K562 (cell line): Measurements from ENCODE around the gene COMMD8. TPM values are rescaled to one million over a fixed set of nuclear protein-coding genes. Genes with fewer than 3 reads are reported as not detected.

Experiments
- ATAC-seq: fragments of 200-7000 bp; cut with Tn5 transposase; 3 replicates; pipeline ENCODE4 v1.9.1; 2020; ENCODE audit warnings: moderate library complexity
- BruUV-seq: library from RNA; stranded (reverse); fragments of 400-500 nt; replicated peaks from 2 replicates; lab custom pipeline; 2021; lab: Mats Ljungman, UMichigan
- CTCF ChIA-PET: fragments of 300-600 bp; formaldehyde crosslinking; extraction: SDS; loops from one replicate; lab custom pipeline; 2021; ENCODE audit warnings: low intra/inter-chr PET ratio; lab: Yijun Ruan, JAX
- POLR2A ChIA-PET: fragments of 300-600, 350-650 bp; sonication (Branson Sonifier 250); formaldehyde crosslinking; extraction: SDS; loops from one replicate; lab custom pipeline; 2021; ENCODE audit warnings: antibody characterized with exemption, inconsistent platforms; lab: Yijun Ruan, JAX
- DNase-seq, 4 experiments: peaks; one replicate each; pipeline versions ENCODE4 v3.0.0 to v3.0.0-alpha.2; 2011 to 2018; ENCODE audit warnings: low spot score in 3 of 4, mixed read lengths in 3 of 4; ENCODE audit errors: extremely low read depth in 1 of 4
- FAIRE-seq: peaks from 2 replicates; lab custom pipeline; 2011; peaks lifted over from hg19 to GRCh38; lab: Jason Lieb, UNC
- H2AFZ ChIP-seq: 2 replicates; pipeline ENCODE4 v1.6.0; 2011; ENCODE audit warnings: low read depth, low read length, control low read depth, inconsistent platforms
- H3K27ac ChIP-seq: fragments of 200-600 bp; 3 replicates; pipeline ENCODE4 v1.8.0; 2011; ENCODE audit warnings: low read depth, mild to moderate bottlenecking, control low read depth, inconsistent platforms, low read length, moderate library complexity, mixed read lengths; ENCODE audit errors: extremely low read depth
- H3K27me3 ChIP-seq, 2 experiments: fragments of 300-600 bp in 1 of 2; 2 replicates in 1 of 2; 3 replicates in 1 of 2; pipeline versions ENCODE4 v1.6.0 to v1.8.0; 2011; ENCODE audit warnings: inconsistent platforms in 2 of 2, low read length in 2 of 2, mild to moderate bottlenecking in 1 of 2, mixed read lengths in 1 of 2, moderate library complexity in 1 of 2; ENCODE audit not compliant: control insufficient read depth in 2 of 2, insufficient read depth in 2 of 2
- H3K36me3 ChIP-seq: fragments of 300-600 bp; 3 replicates; pipeline ENCODE4 v1.8.0; 2011; ENCODE audit warnings: mild to moderate bottlenecking, low read length, inconsistent platforms; ENCODE audit not compliant: control insufficient read depth, insufficient read depth
- H3K4me1 ChIP-seq, 2 experiments: fragments of 200-600 bp in 1 of 2; replicated peaks in 1 of 2; 2 replicates in 1 of 2; 3 replicates in 1 of 2; pipeline versions ENCODE4 v1.5.1 to v1.8.0; 2011; ENCODE audit warnings: inconsistent platforms in 2 of 2, low read length in 2 of 2, mild to moderate bottlenecking in 1 of 2, mixed read lengths in 1 of 2, moderate library complexity in 1 of 2; ENCODE audit not compliant: control insufficient read depth in 2 of 2, insufficient read depth in 2 of 2
- H3K4me2 ChIP-seq: 2 replicates; pipeline ENCODE4 v1.6.1; 2011; ENCODE audit warnings: low read length, control low read depth, inconsistent platforms, mixed read lengths; ENCODE audit not compliant: insufficient read depth
- H3K4me3 ChIP-seq: fragments of 200-600 bp; sonication (generic), shearing (Covaris generic); 2 replicates; pipeline ENCODE4 v1.5.1; 2016; ENCODE audit warnings: control low read depth, inconsistent platforms
- H3K79me2 ChIP-seq: fragments of 200-600 bp; 3 replicates; pipeline ENCODE4 v1.8.0; 2011; ENCODE audit warnings: low read length, inconsistent platforms; ENCODE audit not compliant: control insufficient read depth, insufficient read depth
- H3K9ac ChIP-seq, 2 experiments: 2 replicates each; pipeline versions ENCODE4 v1.6.0 to v1.6.1; 2011; ENCODE audit warnings: low read depth in 2 of 2, low read length in 2 of 2, control low read depth in 1 of 2, inconsistent platforms in 1 of 2, mild to moderate bottlenecking in 1 of 2, mixed read lengths in 1 of 2; ENCODE audit not compliant: insufficient read depth in 1 of 2
- H3K9me1 ChIP-seq: one replicate; pipeline ENCODE4 v1.6.0; 2011; ENCODE audit warnings: inconsistent platforms, mild to moderate bottlenecking, low read length, moderate library complexity; ENCODE audit not compliant: control insufficient read depth, insufficient read depth
- H3K9me3 ChIP-seq: replicated peaks from 2 replicates; pipeline ENCODE4 v1.5.1; 2011; ENCODE audit warnings: low read depth, low read length, inconsistent platforms; ENCODE audit not compliant: control insufficient read depth, insufficient read depth
- H4K20me1 ChIP-seq: replicated peaks from 2 replicates; pipeline ENCODE4 v1.6.1; 2011; ENCODE audit warnings: low read length, inconsistent platforms, mixed read lengths; ENCODE audit not compliant: control insufficient read depth, insufficient read depth
- GABPB1 ChIP-seq: sonication (generic); formaldehyde crosslinking; IDR thresholded peaks from 2 replicates; pipeline ENCODE4 v1.8.0; 2022; ENCODE audit warnings: mild to moderate bottlenecking, missing genetic modification reagents
- GATAD2B ChIP-seq: fragments of 450-650 bp; IDR thresholded peaks from 2 replicates; pipeline ENCODE4 v1.6.1; 2017; ENCODE audit warnings: mild to moderate bottlenecking, borderline replicate concordance
- MAFF ChIP-seq: IDR thresholded peaks from 2 replicates; pipeline ENCODE4 v1.6.1; 2012; ENCODE audit warnings: low read length, improper control_type of control experiment
- MED1 ChIP-seq: sonication (generic); formaldehyde crosslinking; IDR thresholded peaks from 2 replicates; pipeline ENCODE4 v1.8.1; 2023; ENCODE audit warnings: missing genetic modification reagents, borderline replicate concordance
- NFYB ChIP-seq: IDR thresholded peaks from 2 replicates; pipeline ENCODE4 v1.6.1; 2011; ENCODE audit warnings: mild to moderate bottlenecking, moderate library complexity; ENCODE audit not compliant: insufficient read length; ENCODE audit errors: extremely low read depth
- RB1 ChIP-seq: fragments of 450-650 bp; IDR thresholded peaks from 2 replicates; pipeline ENCODE4 v1.6.1; 2017; ENCODE audit warnings: low read depth, mild to moderate bottlenecking
- SMARCA4 ChIP-seq: fragments of 450-650 bp; IDR thresholded peaks from 2 replicates; pipeline ENCODE4 v1.6.1; 2016
- TAF1 ChIP-seq: IDR thresholded peaks from 2 replicates; pipeline ENCODE4 v1.6.1; 2011; ENCODE audit warnings: mild to moderate bottlenecking, low read length, moderate library complexity; ENCODE audit not compliant: insufficient read depth, control insufficient read depth, severe bottlenecking; ENCODE audit errors: extremely low read depth
- TCF15 ChIP-seq: fragments of 250-450 bp; sonication (Bioruptor Pico); IDR thresholded peaks from 2 replicates; pipeline ENCODE4 v1.8.0; 2022; ENCODE audit warnings: moderate library complexity, mild to moderate bottlenecking, inconsistent platforms
- ZNF57 ChIP-seq: fragments of 450-650 bp; formaldehyde crosslinking; IDR thresholded peaks from 2 replicates; pipeline ENCODE4 v1.4.0; 2020; ENCODE audit warnings: mild to moderate bottlenecking, moderate library complexity
- ZNF707 ChIP-seq: fragments of 250-450 bp; sonication (Bioruptor Pico); conservative IDR thresholded peaks from 2 replicates; pipeline ENCODE4 v1.8.0; 2022; ENCODE audit warnings: inconsistent platforms, mild to moderate bottlenecking, moderate library complexity
- ZSCAN32 ChIP-seq: fragments of 450-650 bp; formaldehyde crosslinking; IDR thresholded peaks from 2 replicates; pipeline ENCODE4 v1.4.0; 2020; ENCODE audit warnings: mild to moderate bottlenecking, moderate library complexity
- WGBS: fragments of 100-300 bp; shearing (Covaris generic); methylation state at CpG from one replicate; pipeline ENCODE4 v1.1.6; 2016; ENCODE audit warnings: low coverage, mixed read lengths; ENCODE audit not compliant: insufficient coverage; ENCODE audit errors: missing lambda C conversion rate; 5-methylcytosine and 5-hydroxymethylcytosine counted together
- in situ Hi-C: fragments of 300-500 bp; cut with MboI; formaldehyde crosslinking; loops from 4 replicates; pipeline ENCODE4 v1.15.0; 2018; ENCODE audit warnings: inconsistent platforms, mixed read lengths
- intact Hi-C: fragments of 100-400 bp; cut with micrococcal nuclease; formaldehyde crosslinking; loops from 2 replicates; pipeline ENCODE4 v1.14.2; 2022
- polyA plus RNA-seq, 8 experiments: library from polyadenylated mRNA; depleted of rRNA in 4 of 8; stranded (reverse) in 5 of 8; unstranded in 3 of 8; fragments of >200 nt; fragmentation: Nextera tagmentation in 2 of 8; fragmentation: Illumina TruSeq in 1 of 8; extraction: Ambion mirVana in 2 of 8; extraction: Trizol in 1 of 8; gene quantifications; 2 replicates each; pipeline versions ENCODE4 v1.2.1 to v1.2.3, GENCODE V29; 2011 to 2014; ENCODE audit warnings: inconsistent platforms in 1 of 8, missing spikeins in 1 of 8
- total RNA-seq, 7 experiments: library from RNA; depleted of rRNA in 6 of 7; stranded (reverse); fragments of >200 nt in 6 of 7; fragmentation: Illumina TruSeq in 2 of 7; extraction: Trizol in 2 of 7; gene quantifications; 2 replicates each; pipeline versions ENCODE4 v1.2.1 to v1.2.3, GENCODE V29; 2011 to 2021; ENCODE audit warnings: low replicate concordance in 1 of 7
- TF ChIP-seq, protein P1 (sequence below): fragments of 450-650 bp; IDR thresholded peaks from 2 replicates; pipeline ENCODE4 v1.6.1; 2016; ENCODE audit warnings: low read depth
- TF ChIP-seq, protein P2 (sequence below): fragments of 450-650 bp; IDR thresholded peaks from 2 replicates; pipeline ENCODE4 v1.6.1; 2016; ENCODE audit warnings: antibody characterized with exemption

The COMMD8 gene
- total and polyA plus RNA-seq, 9 of the 15 experiments (the other 6 are each of a cell fraction or from before 2014, with no cell fraction given) = 7.6 to 41.0 (median 13.1) TPM

- peaks cover 5 to 16% of the 10 kb centered on the region in 2 experiments; a peak in 4 of 5 replicates for H3K27me3 ChIP-seq
- no peaks in the 10 kb centered on the region for H3K4me1 ChIP-seq
- no peak overlapping the region for H3K9ac ChIP-seq
- H3K9me3 ChIP-seq = no peaks in the 10 kb centered on the region
- H3K79me2 ChIP-seq = no peaks in the 10 kb centered on the region
- no TSS peak for BruUV-seq
- DNase-seq (no peak), ATAC-seq (no peak), FAIRE-seq (no peak)
- intact Hi-C loops = no loop called here
- WGBS = 0% methylated on average over 1 of the region's 1 CpG
- H3K4me3 ChIP-seq = no peak overlapping the region
- ChIA-PET CTCF (no interaction called here), POLR2A (no interaction called here)
- in situ Hi-C loops = no loop called here
- no peaks in the 10 kb centered on the region for H3K36me3 ChIP-seq
- H3K4me2 ChIP-seq = no peak overlapping the region
- H4K20me1 ChIP-seq = no peaks in the 10 kb centered on the region
- H2AFZ ChIP-seq = no peak overlapping the region
- H3K27ac ChIP-seq = no peak overlapping the region
- H3K9me1 ChIP-seq = no peaks in the 10 kb centered on the region
- no peak for TF ChIP-seq RB1
- TF ChIP-seq GATAD2B = no peak
- TF ChIP-seq, protein P1, sequence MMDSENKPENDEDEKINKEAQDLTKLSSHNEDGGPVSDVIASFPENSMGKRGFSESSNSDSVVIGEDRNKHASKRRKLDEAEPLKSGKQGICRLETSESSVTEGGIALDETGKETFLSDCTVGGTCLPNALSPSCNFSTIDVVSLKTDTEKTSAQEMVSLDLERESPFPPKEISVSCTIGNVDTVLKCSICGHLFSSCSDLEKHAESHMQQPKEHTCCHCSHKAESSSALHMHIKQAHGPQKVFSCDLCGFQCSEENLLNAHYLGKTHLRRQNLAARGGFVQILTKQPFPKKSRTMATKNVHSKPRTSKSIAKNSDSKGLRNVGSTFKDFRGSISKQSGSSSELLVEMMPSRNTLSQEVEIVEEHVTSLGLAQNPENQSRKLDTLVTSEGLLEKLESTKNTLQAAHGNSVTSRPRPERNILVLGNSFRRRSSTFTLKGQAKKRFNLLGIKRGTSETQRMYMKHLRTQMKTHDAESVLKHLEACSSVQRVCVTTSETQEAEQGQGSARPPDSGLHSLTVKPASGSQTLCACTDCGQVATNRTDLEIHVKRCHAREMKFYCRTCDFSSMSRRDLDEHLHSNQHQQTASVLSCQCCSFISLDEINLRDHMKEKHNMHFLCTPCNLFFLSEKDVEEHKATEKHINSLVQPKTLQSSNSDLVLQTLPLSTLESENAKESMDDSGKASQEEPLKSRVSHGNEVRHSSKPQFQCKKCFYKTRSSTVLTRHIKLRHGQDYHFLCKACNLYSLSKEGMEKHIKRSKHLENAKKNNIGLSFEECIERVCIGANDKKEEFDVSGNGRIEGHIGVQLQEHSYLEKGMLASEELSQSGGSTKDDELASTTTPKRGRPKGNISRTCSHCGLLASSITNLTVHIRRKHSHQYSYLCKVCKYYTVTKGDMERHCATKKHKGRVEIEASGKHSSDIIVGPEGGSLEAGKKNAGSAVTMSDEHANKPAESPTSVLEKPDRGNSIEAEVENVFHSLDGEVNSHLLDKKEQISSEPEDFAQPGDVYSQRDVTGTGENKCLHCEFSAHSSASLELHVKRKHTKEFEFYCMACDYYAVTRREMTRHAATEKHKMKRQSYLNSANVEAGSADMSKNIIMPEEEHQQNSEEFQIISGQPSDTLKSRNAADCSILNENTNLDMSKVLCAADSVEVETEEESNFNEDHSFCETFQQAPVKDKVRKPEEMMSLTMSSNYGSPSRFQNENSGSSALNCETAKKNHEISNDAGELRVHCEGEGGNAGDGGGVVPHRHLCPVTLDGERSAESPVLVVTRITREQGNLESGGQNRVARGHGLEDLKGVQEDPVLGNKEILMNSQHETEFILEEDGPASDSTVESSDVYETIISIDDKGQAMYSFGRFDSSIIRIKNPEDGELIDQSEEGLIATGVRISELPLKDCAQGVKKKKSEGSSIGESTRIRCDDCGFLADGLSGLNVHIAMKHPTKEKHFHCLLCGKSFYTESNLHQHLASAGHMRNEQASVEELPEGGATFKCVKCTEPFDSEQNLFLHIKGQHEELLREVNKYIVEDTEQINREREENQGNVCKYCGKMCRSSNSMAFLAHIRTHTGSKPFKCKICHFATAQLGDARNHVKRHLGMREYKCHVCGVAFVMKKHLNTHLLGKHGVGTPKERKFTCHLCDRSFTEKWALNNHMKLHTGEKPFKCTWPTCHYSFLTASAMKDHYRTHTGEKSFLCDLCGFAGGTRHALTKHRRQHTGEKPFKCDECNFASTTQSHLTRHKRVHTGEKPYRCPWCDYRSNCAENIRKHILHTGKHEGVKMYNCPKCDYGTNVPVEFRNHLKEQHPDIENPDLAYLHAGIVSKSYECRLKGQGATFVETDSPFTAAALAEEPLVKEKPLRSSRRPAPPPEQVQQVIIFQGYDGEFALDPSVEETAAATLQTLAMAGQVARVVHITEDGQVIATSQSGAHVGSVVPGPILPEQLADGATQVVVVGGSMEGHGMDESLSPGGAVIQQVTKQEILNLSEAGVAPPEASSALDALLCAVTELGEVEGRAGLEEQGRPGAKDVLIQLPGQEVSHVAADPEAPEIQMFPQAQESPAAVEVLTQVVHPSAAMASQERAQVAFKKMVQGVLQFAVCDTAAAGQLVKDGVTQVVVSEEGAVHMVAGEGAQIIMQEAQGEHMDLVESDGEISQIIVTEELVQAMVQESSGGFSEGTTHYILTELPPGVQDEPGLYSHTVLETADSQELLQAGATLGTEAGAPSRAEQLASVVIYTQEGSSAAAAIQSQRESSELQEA = no peak
- no peak for TF ChIP-seq GABPB1 (CRISPR knock-in tag)
- TF ChIP-seq, protein P2, sequence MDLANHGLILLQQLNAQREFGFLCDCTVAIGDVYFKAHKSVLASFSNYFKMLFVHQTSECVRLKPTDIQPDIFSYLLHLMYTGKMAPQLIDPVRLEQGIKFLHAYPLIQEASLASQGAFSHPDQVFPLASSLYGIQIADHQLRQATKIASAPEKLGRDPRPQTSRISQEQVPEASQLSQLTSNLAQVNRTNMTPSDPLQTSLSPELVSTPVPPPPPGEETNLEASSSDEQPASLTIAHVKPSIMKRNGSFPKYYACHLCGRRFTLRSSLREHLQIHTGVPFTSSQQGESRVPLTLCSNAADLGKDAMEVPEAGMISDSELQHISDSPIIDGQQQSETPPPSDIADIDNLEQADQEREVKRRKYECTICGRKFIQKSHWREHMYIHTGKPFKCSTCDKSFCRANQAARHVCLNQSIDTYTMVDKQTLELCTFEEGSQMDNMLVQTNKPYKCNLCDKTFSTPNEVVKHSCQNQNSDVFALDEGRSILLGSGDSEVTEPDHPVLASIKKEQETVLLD = no peak
- no peak for TF ChIP-seq TAF1
- no peak for TF ChIP-seq NFYB
- no peak for TF ChIP-seq SMARCA4
- no peak for TF ChIP-seq MAFF
- TF ChIP-seq TCF15 = no peak
- TF ChIP-seq ZNF707 (CRISPR knock-in tag) = no peak
- no peak for TF ChIP-seq ZSCAN32 (CRISPR knock-in tag)
- no peak for TF ChIP-seq ZNF57
- TF ChIP-seq MED1 (CRISPR knock-in tag) = no peak
Measured at GRCh38 chr4:47475411-47475810, 11.9 kb upstream of the COMMD8 start.
